Mesendoderm (in vitro differentiated cells): ENCODE results near the gene CRNKL1. TPM values are rescaled to one million over a fixed set of nuclear protein-coding genes. Genes with fewer than 3 reads are reported as not detected.

Experiments used
- DNase-seq: peaks from one replicate; pipeline ENCODE4 v3.0.0; 2013
- H2AK5ac ChIP-seq: 2 replicates; pipeline ENCODE4 v1.6.1; 2013; ENCODE audit warnings: low read length, inconsistent platforms
- H2BK120ac ChIP-seq: 2 replicates; pipeline ENCODE4 v1.6.1; 2013; ENCODE audit warnings: low read depth, mild to moderate bottlenecking, low read length, moderate library complexity, mixed read lengths
- H2BK15ac ChIP-seq: replicated peaks from 2 replicates; pipeline ENCODE4 v1.6.1; 2013; ENCODE audit warnings: low read depth, mild to moderate bottlenecking, moderate library complexity
- H2BK5ac ChIP-seq: 2 replicates; pipeline ENCODE4 v1.6.1; 2013; ENCODE audit warnings: low read length, inconsistent platforms
- H3K18ac ChIP-seq: 2 replicates; pipeline ENCODE4 v1.6.1; 2013; ENCODE audit warnings: mild to moderate bottlenecking, low read length, mixed read lengths
- H3K23ac ChIP-seq: one replicate; pipeline ENCODE4 v1.6.1; 2013; ENCODE audit warnings: low read length
- H3K27ac ChIP-seq: 2 replicates; pipeline ENCODE4 v1.5.1; 2013; ENCODE audit warnings: low read depth, mild to moderate bottlenecking, inconsistent platforms, low read length, moderate library complexity
- H3K27me3 ChIP-seq: 2 replicates; pipeline ENCODE4 v1.6.1; 2013; ENCODE audit warnings: low read length, control low read depth, mild to moderate bottlenecking, inconsistent platforms; ENCODE audit not compliant: insufficient read depth, poor library complexity
- H3K36me3 ChIP-seq: 2 replicates; pipeline ENCODE4 v1.6.1; 2013; ENCODE audit warnings: low read length, inconsistent platforms; ENCODE audit not compliant: control insufficient read depth, insufficient read depth
- H3K4ac ChIP-seq: one replicate; pipeline ENCODE4 v1.6.1; 2013; ENCODE audit warnings: low read depth, mild to moderate bottlenecking, low read length, moderate library complexity
- H3K4me1 ChIP-seq: 2 replicates; pipeline ENCODE4 v1.6.1; 2013; ENCODE audit warnings: low read depth, low read length, inconsistent platforms; ENCODE audit not compliant: control insufficient read depth
- H3K4me2 ChIP-seq: 2 replicates; pipeline ENCODE4 v1.6.1; 2013; ENCODE audit warnings: low read length
- H3K4me3 ChIP-seq: 2 replicates; pipeline ENCODE4 v1.5.1; 2013; ENCODE audit warnings: mild to moderate bottlenecking, low read length
- H3K56ac ChIP-seq: one replicate; pipeline ENCODE4 v1.6.1; 2013; ENCODE audit warnings: low read length
- H3K79me1 ChIP-seq: 2 replicates; pipeline ENCODE4 v1.6.1; 2013; ENCODE audit warnings: low read length, inconsistent platforms
- H3K79me2 ChIP-seq: 2 replicates; pipeline ENCODE4 v1.6.1; 2013; ENCODE audit warnings: mild to moderate bottlenecking, low read length; ENCODE audit not compliant: control insufficient read depth, insufficient read depth
- H3K9ac ChIP-seq: 2 replicates; pipeline ENCODE4 v1.6.1; 2013; ENCODE audit warnings: low read length, inconsistent platforms
- H4K5ac ChIP-seq: one replicate; pipeline ENCODE4 v1.6.1; 2013; ENCODE audit warnings: low read length
- H4K8ac ChIP-seq: one replicate; pipeline ENCODE4 v1.6.1; 2013; ENCODE audit warnings: low read depth, mild to moderate bottlenecking, control low read depth, low read length, moderate library complexity
- WGBS: extraction: QIAGEN DNeasy Blood & Tissue Kit; methylation state at CpG from one replicate; pipeline ENCODE4 v1.1.7; 2013; ENCODE audit warnings: low lambda C conversion rate, missing lambda C conversion rate; ENCODE audit not compliant: insufficient coverage; ENCODE audit errors: extremely low coverage; 5-methylcytosine and 5-hydroxymethylcytosine counted together
- polyA plus RNA-seq, 2 experiments: library from polyadenylated mRNA; stranded (reverse); fragments of 200-250 nt; gene quantifications; one replicate each; pipeline ENCODE4 v1.2.3, GENCODE V29; 2013

Gene CRNKL1
- 24.5 TPM for polyA plus RNA-seq (2013, experiment 1 of 2)
- 23.7 TPM for polyA plus RNA-seq (2013, experiment 2 of 2)

GRCh38 chr20:20052074-20052970 lies at the start of gene CRNKL1, which contains the start of gene CFAP61:
CRNKL1 (minus strand) TSS chr20:20052466; CDS start chr20:20052342, 124 bp downstream.
CFAP61 (plus strand) TSS chr20:20052532; CDS start chr20:20056654, 4,122 bp downstream.
- Histone ChIP-seq H2BK5ac (no peak within 1 kb of the TSS), H3K27me3 (no peaks in the 10 kb centered on the region), H3K4me1 (no peaks in the 10 kb centered on the region), H2BK120ac (no peak within 1 kb of the TSS), H3K56ac (peak within 1 kb of the TSS; percentile 94), H3K27ac (peak within 1 kb of the TSS; percentile 21), H2AK5ac (no peak within 1 kb of the TSS), H3K23ac (no peak within 1 kb of the TSS), H3K79me2 (peaks cover 8% of the 10 kb centered on the region), H3K18ac (no peak within 1 kb of the TSS), H3K79me1 (peaks cover 2% of the 10 kb centered on the region), H2BK15ac (no peak within 1 kb of the TSS), H3K9ac (peak within 1 kb of the TSS; percentile 89), H3K4ac (no peak within 1 kb of the TSS), H3K36me3 (peaks cover 4% of the 10 kb centered on the region), H3K4me2 (peak within 1 kb of the TSS; percentile 55), H3K4me3 (peak within 1 kb of the TSS; percentile 98), H4K5ac (no peak within 1 kb of the TSS), H4K8ac (no peak within 1 kb of the TSS)
- DNase-seq, result peak; percentile 98
- no CpG with 5 or more reads among the region's 67 CpGs for WGBS

GRCh38 chr20:20100881-20101280 lies 48.6 kb upstream of the CRNKL1 start:
- no peak overlapping the region for H3K4me3 ChIP-seq
- H3K4ac ChIP-seq, result no peak overlapping the region
- H3K79me1 ChIP-seq, result no peaks in the 10 kb centered on the region
- no peak overlapping the region for H3K9ac ChIP-seq
- no peak overlapping the region for H3K56ac ChIP-seq
- no peaks in the 10 kb centered on the region for H3K79me2 ChIP-seq
- H3K4me2 ChIP-seq, result no peak overlapping the region
- no peak overlapping the region for H3K23ac ChIP-seq
- no peak overlapping the region for H2BK15ac ChIP-seq
- no peaks in the 10 kb centered on the region for H3K27me3 ChIP-seq
- H3K18ac ChIP-seq, result no peak overlapping the region
- H3K36me3 ChIP-seq, result no peaks in the 10 kb centered on the region
- H2BK5ac ChIP-seq, result no peak overlapping the region
- no peak overlapping the region for H3K27ac ChIP-seq
- H2AK5ac ChIP-seq, result no peak overlapping the region
- no peak for DNase-seq
- no peak overlapping the region for H2BK120ac ChIP-seq
- no peak overlapping the region for H4K8ac ChIP-seq
- no peaks in the 10 kb centered on the region for H3K4me1 ChIP-seq
- H4K5ac ChIP-seq, result no peak overlapping the region

- Histone ChIP-seq H3K18ac (no peak overlapping the region), H2BK5ac (no peak overlapping the region), H3K23ac (no peak overlapping the region), H2BK15ac (no peak overlapping the region), H3K27me3 (no peaks in the 10 kb centered on the region), H3K27ac (no peak overlapping the region), H3K4me3 (no peak overlapping the region), H2AK5ac (no peak overlapping the region), H3K4me1 (no peaks in the 10 kb centered on the region), H3K9ac (no peak overlapping the region), H3K79me2 (no peaks in the 10 kb centered on the region), H3K4ac (no peak overlapping the region), H3K56ac (no peak overlapping the region), H3K4me2 (no peak overlapping the region), H3K79me1 (no peaks in the 10 kb centered on the region), H2BK120ac (no peak overlapping the region), H4K8ac (no peak overlapping the region), H4K5ac (no peak overlapping the region), H3K36me3 (no peaks in the 10 kb centered on the region)
- no peak for DNase-seq
- WGBS, result no CpG with 5 or more reads among the region's 11 CpGs
These were observed 44.2 kb upstream of the CRNKL1 start for GRCh38 chr20:20096421-20096820.

GRCh38 chr20:20095114-20095872 lies 43.0 kb upstream of the CRNKL1 start:
- no CpG with 5 or more reads among the region's 10 CpGs for WGBS
- H2BK5ac ChIP-seq, result no peak overlapping the region
- H2BK120ac ChIP-seq, result no peak overlapping the region
- no peak overlapping the region for H2BK15ac ChIP-seq
- no peak overlapping the region for H2AK5ac ChIP-seq
- no peak overlapping the region for H3K27ac ChIP-seq
- H3K4me1 ChIP-seq, result no peaks in the 10 kb centered on the region
- no peak overlapping the region for H3K23ac ChIP-seq
- H3K56ac ChIP-seq, result no peak overlapping the region
- H3K36me3 ChIP-seq, result no peaks in the 10 kb centered on the region
- no peak overlapping the region for H3K9ac ChIP-seq
- H3K4ac ChIP-seq, result no peak overlapping the region
- H3K79me2 ChIP-seq, result no peaks in the 10 kb centered on the region
- H3K4me3 ChIP-seq, result no peak overlapping the region
- no peak overlapping the region for H4K8ac ChIP-seq
- H3K79me1 ChIP-seq, result no peaks in the 10 kb centered on the region
- H3K27me3 ChIP-seq, result no peaks in the 10 kb centered on the region
- no peak for DNase-seq
- H3K4me2 ChIP-seq, result no peak overlapping the region
- no peak overlapping the region for H4K5ac ChIP-seq
- no peak overlapping the region for H3K18ac ChIP-seq

GRCh38 chr20:20094410-20094809 lies 42.1 kb upstream of the CRNKL1 start:
- no peak overlapping the region for H3K4me2 ChIP-seq

More at GRCh38 chr20:20094410-20094809, 42.1 kb upstream of the CRNKL1 start:
- no peak overlapping the region for H3K18ac ChIP-seq
- H2BK120ac ChIP-seq, result no peak overlapping the region
- H4K5ac ChIP-seq, result no peak overlapping the region
- H3K56ac ChIP-seq, result no peak overlapping the region
- no peak overlapping the region for H3K4me3 ChIP-seq
- no peaks in the 10 kb centered on the region for H3K27me3 ChIP-seq
- no peak overlapping the region for H3K23ac ChIP-seq
- no peak overlapping the region for H3K27ac ChIP-seq
- H3K79me2 ChIP-seq, result no peaks in the 10 kb centered on the region
- no peaks in the 10 kb centered on the region for H3K79me1 ChIP-seq
- no peaks in the 10 kb centered on the region for H3K4me1 ChIP-seq
- no peak overlapping the region for H3K4ac ChIP-seq
- WGBS, result no CpG with 5 or more reads among the region's 6 CpGs
- H2BK15ac ChIP-seq, result no peak overlapping the region
- H2BK5ac ChIP-seq, result no peak overlapping the region
- H3K36me3 ChIP-seq, result no peaks in the 10 kb centered on the region
- H2AK5ac ChIP-seq, result no peak overlapping the region
- H4K8ac ChIP-seq, result no peak overlapping the region
- no peak for DNase-seq
- no peak overlapping the region for H3K9ac ChIP-seq
